ENCODE data around the gene CYP2E1. TPM values are rescaled to one million over a fixed set of nuclear protein-coding genes. Genes with fewer than 3 reads are reported as not detected.
"Not testable (repeated sequence)": the region's sequence is repeated elsewhere in the genome, so short reads cannot be mapped to it uniquely, and the experiment has no call there.

Gene CYP2E1
- total RNA-seq, 1 experiment from 2014 or later = 3.5 TPM

DNA sequence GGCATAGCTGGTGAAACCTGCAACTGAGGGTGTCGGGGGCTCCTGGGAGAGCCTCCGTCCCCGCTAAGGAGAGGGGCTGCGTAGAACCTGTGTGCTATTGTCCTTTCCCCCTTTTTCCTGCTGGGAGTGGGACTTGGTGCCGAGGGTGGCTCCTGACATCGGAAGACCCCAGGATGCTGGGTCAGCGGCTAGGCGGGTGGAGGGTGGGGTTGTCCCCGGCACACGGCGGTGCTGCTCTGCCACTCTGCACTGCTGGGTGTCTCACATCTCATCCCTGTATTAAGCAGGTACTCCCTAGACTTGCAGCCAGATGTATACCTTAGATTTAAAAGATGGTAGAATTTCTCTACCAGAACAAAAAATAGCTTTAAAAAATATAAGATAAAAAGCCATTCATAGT, 44.9 kb downstream of the CYP2E1 start:
- H3K27me3 Mint-ChIP-seq (ENCODE audit: unreplicated experiment); BruUV-seq (replicated peaks); H3K4me3 Mint-ChIP-seq (ENCODE audit: low read depth, unreplicated experiment); H3K27ac Mint-ChIP-seq (ENCODE audit: unreplicated experiment); H3K4me1 Mint-ChIP-seq (ENCODE audit: low read depth, unreplicated experiment); DNase-seq; CTCF ChIA-PET; H3K9me3 Mint-ChIP-seq (ENCODE audit: low read depth, unreplicated experiment); intact Hi-C loops (cut with micrococcal nuclease; ENCODE audit: unreplicated experiment); H3K36me3 Mint-ChIP-seq (ENCODE audit: insufficient read depth, unreplicated experiment): not testable (repeated sequence)

DNA sequence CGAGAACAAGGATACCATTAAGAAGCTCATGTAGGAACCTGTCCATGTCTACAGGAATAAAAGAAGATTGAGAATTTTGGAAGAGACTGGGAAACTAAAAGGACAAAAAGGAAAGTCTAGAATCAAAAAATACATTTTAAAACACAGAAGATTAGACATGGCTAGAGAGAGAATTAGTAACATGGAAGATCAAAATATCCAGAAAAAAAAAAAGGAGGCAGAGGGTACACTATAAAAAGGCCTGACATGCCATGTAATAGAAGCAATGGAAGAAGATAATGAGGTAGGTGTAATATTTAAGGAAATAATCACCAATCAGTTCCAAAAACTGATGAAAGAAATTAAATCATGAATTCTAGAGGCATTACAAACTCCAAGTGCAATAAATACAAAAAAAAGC, 46.3 kb downstream of the CYP2E1 start:
- BruUV-seq (replicated peaks); CTCF ChIA-PET; H3K9me3 Mint-ChIP-seq (ENCODE audit: low read depth, unreplicated experiment); H3K4me1 Mint-ChIP-seq (ENCODE audit: low read depth, unreplicated experiment); DNase-seq; H3K36me3 Mint-ChIP-seq (ENCODE audit: insufficient read depth, unreplicated experiment); H3K4me3 Mint-ChIP-seq (ENCODE audit: low read depth, unreplicated experiment); intact Hi-C loops (cut with micrococcal nuclease; ENCODE audit: unreplicated experiment); H3K27me3 Mint-ChIP-seq (ENCODE audit: unreplicated experiment); H3K27ac Mint-ChIP-seq (ENCODE audit: unreplicated experiment): not testable (repeated sequence)

DNA sequence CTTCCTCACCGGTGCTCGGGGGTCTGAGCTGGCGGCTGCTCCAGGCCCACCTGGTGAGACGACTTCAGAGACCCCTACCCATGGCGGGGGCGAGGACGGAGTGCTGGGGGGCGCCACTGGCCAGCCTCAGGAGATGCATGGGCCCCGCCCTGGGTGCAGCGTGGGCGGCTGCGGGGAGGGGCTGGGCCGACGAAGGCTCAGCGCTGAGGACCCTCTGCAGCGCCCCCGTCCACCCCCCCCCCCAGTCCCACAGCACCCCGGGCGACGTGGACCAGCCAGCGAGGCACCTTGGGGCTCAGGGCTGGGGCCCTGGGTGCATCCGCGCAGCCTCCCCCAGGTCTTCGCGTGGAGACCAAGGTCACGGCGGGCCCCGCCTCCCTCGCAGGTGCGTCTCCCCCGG, 49.9 kb downstream of the CYP2E1 start:
- H3K36me3 Mint-ChIP-seq (ENCODE audit: insufficient read depth, unreplicated experiment); H3K9me3 Mint-ChIP-seq (ENCODE audit: low read depth, unreplicated experiment); H3K4me1 Mint-ChIP-seq (ENCODE audit: low read depth, unreplicated experiment); intact Hi-C loops (cut with micrococcal nuclease; ENCODE audit: unreplicated experiment); CTCF ChIA-PET; H3K27me3 Mint-ChIP-seq (ENCODE audit: unreplicated experiment); DNase-seq; H3K27ac Mint-ChIP-seq (ENCODE audit: unreplicated experiment); BruUV-seq (replicated peaks); H3K4me3 Mint-ChIP-seq (ENCODE audit: low read depth, unreplicated experiment): not testable (repeated sequence)

Other genes with a start within 250 kb of the CYP2E1 start
- gene TUBGCP2, start 218.5 kb upstream of the CYP2E1 start, total RNA-seq (2022) = 41.0 and 47.2 TPM in 2 replicates
- 21.2 and 24.0 TPM in 2 replicates for gene ZNF511, start 218.4 kb upstream of the CYP2E1 start, total RNA-seq (2022)
- gene CALY, start 190.5 kb upstream of the CYP2E1 start, total RNA-seq (2022) = not detected in 2 replicates
- gene PRAP1, start 180.0 kb upstream of the CYP2E1 start, total RNA-seq (2022) = not detected in 2 replicates
- gene FUOM, start 169.3 kb upstream of the CYP2E1 start, total RNA-seq (2022) = 11.5 and 15.0 TPM in 2 replicates
- 53.5 and 58.1 TPM in 2 replicates for gene ECHS1, start 154.0 kb upstream of the CYP2E1 start, total RNA-seq (2022)
- gene PAOX, start 148.1 kb upstream of the CYP2E1 start, total RNA-seq (2022) = 1.4 and 2.9 TPM in 2 replicates
- 37.8 and 39.5 TPM in 2 replicates for gene MTG1, start 133.2 kb upstream of the CYP2E1 start, total RNA-seq (2022)
- 0.15 TPM in 1 of 2 replicates, not detected in the other for gene SPRN, start 102.7 kb upstream of the CYP2E1 start, total RNA-seq (2022)
- gene SCART1, start 73.4 kb upstream of the CYP2E1 start, total RNA-seq (2022) = 1.8 and 2.2 TPM in 2 replicates
- not detected in 2 replicates for gene SYCE1, start 38.2 kb downstream of the CYP2E1 start, total RNA-seq (2022)
- not detected in 2 replicates for gene FRG2B, start 99.4 kb downstream of the CYP2E1 start, total RNA-seq (2022)